ENCODE measurements around the gene CDKN2D. TPM values are rescaled to one million over a fixed set of nuclear protein-coding genes. Genes with fewer than 3 reads are reported as not detected.

The CDKN2D gene
- total RNA-seq, 2 experiments from 2014 or later, result 22.4 to 26.6 TPM

DNA sequence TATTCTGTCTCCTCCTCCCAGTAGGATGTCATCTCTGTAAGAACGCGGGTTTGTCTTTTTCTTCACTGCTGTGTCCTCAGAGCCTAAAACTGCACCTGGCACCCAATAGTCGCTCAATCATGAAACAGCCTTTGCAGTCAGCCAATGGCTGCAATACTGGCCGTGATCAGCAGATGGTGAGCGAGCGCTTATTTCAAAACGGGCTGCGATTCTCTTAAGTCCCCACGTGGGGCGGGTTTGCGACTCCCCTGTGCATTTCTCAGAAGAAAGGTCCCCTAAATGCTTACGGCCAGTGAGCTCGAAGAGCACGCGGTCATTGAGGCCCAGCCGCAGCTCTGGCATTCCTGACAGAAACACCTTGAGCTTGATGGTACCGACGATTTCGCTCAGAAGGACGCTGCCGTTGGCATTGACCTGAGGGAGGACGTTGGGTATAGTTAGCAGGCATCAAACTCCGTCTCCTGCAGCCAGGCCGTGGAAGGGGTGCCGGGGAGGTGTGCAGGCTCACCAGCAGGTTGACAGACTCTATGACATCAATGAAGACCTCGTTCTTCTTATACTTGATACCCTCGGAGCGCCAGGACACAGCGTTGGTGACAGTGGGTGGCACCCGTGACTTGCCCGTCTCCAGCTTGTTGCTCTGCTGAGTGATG, 12.3 kb upstream of the CDKN2D start:
- Histone ChIP-seq H3K9me3 (ENCODE audit: low read length) (no peaks in the 10 kb centered on the region), H3K9me2 (ENCODE audit: insufficient read depth, low read length) (no peaks in the 10 kb centered on the region), H3K79me2 (ENCODE audit: insufficient read depth, low read depth, low read length) (no peaks in the 10 kb centered on the region), H4K20me1 (ENCODE audit: insufficient read depth, low read length) (no peaks in the 10 kb centered on the region), H2AFZ (ENCODE audit: low read length) (peak overlapping the region; percentile 60; the same call in 1 of the 2 replicates), H3K4me2 (ENCODE audit: low read length) (peak overlapping the region; percentile 48; the same call in 1 of the 2 replicates), H3K4me1 (ENCODE audit: insufficient read depth, low read length, poor library complexity, severe bottlenecking) (peaks cover 31% of the 10 kb centered on the region), H3K27ac (ENCODE audit: low read depth, low read length, poor library complexity, severe bottlenecking) (no peak overlapping the region), H3K4me3 (ENCODE audit: low read depth, low read length, poor library complexity, severe bottlenecking) (no peak overlapping the region), H3K36me3 (ENCODE audit: insufficient read depth, low read length) (no peaks in the 10 kb centered on the region)
- peak; percentile 98 for DNase-seq (ENCODE audit: low spot score)
- ChIA-PET POLR2A (interaction anchor here (0.6 to 2.6 kb wide), 9 partner anchors 22 to 305 kb away, joined by 3 to 22 read pairs (median 4); partner anchors contain the start of gene ATG4D), CTCF (ENCODE audit: unreplicated experiment) (interaction anchor here (0.7 to 2.0 kb wide), 5 partner anchors 23 to 119 kb away, joined by 3 to 39 read pairs (median 5); no protein-coding TSS in a partner anchor)
- intact Hi-C loops (cut with micrococcal nuclease; ENCODE audit: unreplicated experiment), result loop anchor here (1.0 to 2.0 kb wide), 4 partner anchors 22 to 118 kb away; no protein-coding TSS in a partner anchor
- no TSS peak for BruUV-seq (replicated peaks)
- TF ChIP-seq, protein P1, sequence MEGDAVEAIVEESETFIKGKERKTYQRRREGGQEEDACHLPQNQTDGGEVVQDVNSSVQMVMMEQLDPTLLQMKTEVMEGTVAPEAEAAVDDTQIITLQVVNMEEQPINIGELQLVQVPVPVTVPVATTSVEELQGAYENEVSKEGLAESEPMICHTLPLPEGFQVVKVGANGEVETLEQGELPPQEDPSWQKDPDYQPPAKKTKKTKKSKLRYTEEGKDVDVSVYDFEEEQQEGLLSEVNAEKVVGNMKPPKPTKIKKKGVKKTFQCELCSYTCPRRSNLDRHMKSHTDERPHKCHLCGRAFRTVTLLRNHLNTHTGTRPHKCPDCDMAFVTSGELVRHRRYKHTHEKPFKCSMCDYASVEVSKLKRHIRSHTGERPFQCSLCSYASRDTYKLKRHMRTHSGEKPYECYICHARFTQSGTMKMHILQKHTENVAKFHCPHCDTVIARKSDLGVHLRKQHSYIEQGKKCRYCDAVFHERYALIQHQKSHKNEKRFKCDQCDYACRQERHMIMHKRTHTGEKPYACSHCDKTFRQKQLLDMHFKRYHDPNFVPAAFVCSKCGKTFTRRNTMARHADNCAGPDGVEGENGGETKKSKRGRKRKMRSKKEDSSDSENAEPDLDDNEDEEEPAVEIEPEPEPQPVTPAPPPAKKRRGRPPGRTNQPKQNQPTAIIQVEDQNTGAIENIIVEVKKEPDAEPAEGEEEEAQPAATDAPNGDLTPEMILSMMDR (conservative IDR thresholded peaks at IDR 0.05; ENCODE audit: low read length), result peak; percentile 100
- no peak for TF ChIP-seq EZH2phosphoT487 (IDR thresholded peaks at IDR 0.05; ENCODE audit: borderline replicate concordance, low read depth, low read length)

GRCh38 chr19:10577951-10578350, 9.2 kb upstream of the CDKN2D start:
- H4K20me1 ChIP-seq (ENCODE audit: insufficient read depth, low read length), result no peaks in the 10 kb centered on the region
- no peak overlapping the region for H3K4me2 ChIP-seq (ENCODE audit: low read length)
- no peak overlapping the region for H2AFZ ChIP-seq (ENCODE audit: low read length)
- intact Hi-C loops (cut with micrococcal nuclease; ENCODE audit: unreplicated experiment), result no loop called here
- BruUV-seq (replicated peaks), result no TSS peak
- H3K79me2 ChIP-seq (ENCODE audit: insufficient read depth, low read depth, low read length), result no peaks in the 10 kb centered on the region
- DNase-seq (ENCODE audit: low spot score), result no peak
- ChIA-PET POLR2A (no interaction called here), CTCF (ENCODE audit: unreplicated experiment) (no interaction called here)
- no peak overlapping the region for H3K4me3 ChIP-seq (ENCODE audit: low read depth, low read length, poor library complexity, severe bottlenecking)
- peaks cover 19% of the 10 kb centered on the region for H3K4me1 ChIP-seq (ENCODE audit: insufficient read depth, low read length, poor library complexity, severe bottlenecking)
- TF ChIP-seq, protein P1 (conservative IDR thresholded peaks at IDR 0.05; ENCODE audit: low read length), result no peak
- TF ChIP-seq EZH2phosphoT487 (IDR thresholded peaks at IDR 0.05; ENCODE audit: borderline replicate concordance, low read depth, low read length), result no peak
- H3K27ac ChIP-seq (ENCODE audit: low read depth, low read length, poor library complexity, severe bottlenecking), result no peak overlapping the region
- no peaks in the 10 kb centered on the region for H3K9me2 ChIP-seq (ENCODE audit: insufficient read depth, low read length)
- H3K9me3 ChIP-seq (ENCODE audit: low read length), result no peaks in the 10 kb centered on the region
- no peaks in the 10 kb centered on the region for H3K36me3 ChIP-seq (ENCODE audit: insufficient read depth, low read length)
